BE2C (cell line): ENCODE data around the gene SF3B2.
A peak's percentile ranks its signal among the peaks of the same experiment; 100 is the strongest.

Experiments
- DNase-seq: peaks from one replicate; pipeline ENCODE4 v3.0.0-alpha.2; 2020
- H3K27me3 ChIP-seq: fragments of 250-450 bp; sonication (Bioruptor Pico); 2 replicates; pipeline ENCODE4 v1.5.1; 2020; ENCODE audit warnings: mild to moderate bottlenecking
- H3K36me3 ChIP-seq: fragments of 250-450 bp; sonication (Bioruptor Pico); 2 replicates; pipeline ENCODE4 v1.5.1; 2020; ENCODE audit warnings: mild to moderate bottlenecking
- H3K4me1 ChIP-seq: fragments of 250-450 bp; sonication (Bioruptor Pico); 2 replicates; pipeline ENCODE4 v1.5.1; 2020
- H3K4me3 ChIP-seq: 2 replicates; pipeline ENCODE4 v1.5.1; 2011; ENCODE audit warnings: low read depth, low read length
- H3K9me3 ChIP-seq: fragments of 250-450 bp; sonication (Bioruptor Pico); 2 replicates; pipeline ENCODE4 v1.5.1; 2020
- CTCF ChIP-seq: IDR thresholded peaks from 2 replicates; pipeline ENCODE4 v1.5.1; 2012; ENCODE audit warnings: mild to moderate bottlenecking, low read depth, low read length

SF3B2 gene

DNA sequence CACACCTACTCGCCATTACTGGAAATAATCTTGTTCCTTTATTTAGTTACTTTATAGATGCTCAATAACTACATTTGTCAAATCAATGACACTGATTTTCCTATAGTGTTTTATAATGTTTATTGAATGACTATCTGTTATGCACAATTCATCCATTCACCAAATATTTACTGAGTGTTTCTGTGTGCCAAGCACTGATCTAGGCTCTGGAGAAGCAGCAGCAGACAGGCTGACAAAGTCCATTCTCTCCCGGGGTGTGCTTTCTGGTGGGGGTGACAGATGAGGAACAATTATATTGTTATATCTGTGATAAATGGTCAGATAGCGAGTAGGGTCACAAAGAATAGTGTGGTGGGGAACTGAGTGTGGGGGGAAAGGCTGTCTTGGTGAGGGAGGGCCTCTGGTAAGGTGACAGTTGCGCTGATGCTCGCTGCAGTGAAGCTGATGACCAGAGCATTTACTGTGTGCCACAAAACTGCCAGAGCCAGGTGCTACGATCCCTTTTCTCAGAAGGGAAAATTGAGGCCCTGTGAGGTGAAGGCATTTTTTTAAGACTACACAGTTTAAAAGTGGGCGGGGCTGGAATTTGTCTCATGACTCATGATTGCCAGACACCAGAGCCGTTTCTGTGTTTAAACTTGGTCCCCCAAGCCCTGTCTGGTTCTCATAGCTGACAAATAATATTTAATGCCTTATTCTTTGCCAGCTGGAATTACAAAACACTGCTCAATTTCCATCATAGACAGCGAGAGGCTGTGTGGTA, 28.1 kb downstream of the SF3B2 start:
- H3K36me3 ChIP-seq: no peaks in the 10 kb centered on the region; the same call in 1 of the 2 replicates
- no peaks in the 10 kb centered on the region for H3K9me3 ChIP-seq
- no peak for TF ChIP-seq CTCF
- no peak overlapping the region for H3K4me3 ChIP-seq
- DNase-seq: peak; percentile 54
- H3K4me1 ChIP-seq: peaks cover 41% of the 10 kb centered on the region
- H3K27me3 ChIP-seq: no peaks in the 10 kb centered on the region

DNA sequence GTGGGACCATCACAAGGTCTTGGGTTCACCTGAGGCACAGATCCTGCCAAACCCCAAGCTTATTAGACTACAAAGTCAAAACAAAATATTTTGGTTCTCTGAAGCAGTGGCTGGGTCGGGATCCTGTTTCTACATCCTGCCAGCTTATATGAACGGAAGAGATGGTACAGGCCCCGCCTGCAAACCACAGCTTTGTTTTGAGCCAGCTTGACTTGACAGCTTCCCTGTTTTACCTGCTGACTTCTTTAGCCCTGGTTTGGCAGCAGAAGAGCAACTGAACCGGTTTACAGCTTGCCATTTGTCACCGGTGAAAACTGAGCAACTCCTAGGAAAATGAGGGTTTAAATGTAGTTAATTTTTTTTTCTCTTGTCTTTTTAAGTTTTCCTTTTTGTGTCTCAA, 29.3 kb downstream of the SF3B2 start:
- Histone ChIP-seq H3K4me1 (peaks cover 47% of the 10 kb centered on the region), H3K27me3 (no peaks in the 10 kb centered on the region), H3K4me3 (no peak overlapping the region), H3K36me3 (no peaks in the 10 kb centered on the region; the same call in 1 of the 2 replicates), H3K9me3 (no peaks in the 10 kb centered on the region)
- TF ChIP-seq CTCF: no peak
- DNase-seq: no peak

GRCh38 chr11:66082946-66083698, 31.0 kb downstream of the SF3B2 start:
- peak overlapping the region; percentile 5 for H3K4me3 ChIP-seq
- no peaks in the 10 kb centered on the region; the same call in 1 of the 2 replicates for H3K36me3 ChIP-seq
- TF ChIP-seq CTCF: no peak
- no peaks in the 10 kb centered on the region for H3K27me3 ChIP-seq
- DNase-seq: peak; percentile 80
- H3K9me3 ChIP-seq: no peaks in the 10 kb centered on the region
- peaks cover 47% of the 10 kb centered on the region for H3K4me1 ChIP-seq

- Histone ChIP-seq H3K9me3 (no peaks in the 10 kb centered on the region), H3K4me3 (peak overlapping the region; percentile 4; the same call in 1 of the 2 replicates), H3K36me3 (no peaks in the 10 kb centered on the region; the same call in 1 of the 2 replicates), H3K4me1 (peaks cover 47% of the 10 kb centered on the region), H3K27me3 (no peaks in the 10 kb centered on the region)
- no peak for DNase-seq
- no peak for TF ChIP-seq CTCF
Measured at GRCh38 chr11:66083767-66084166, 31.6 kb downstream of the SF3B2 start.

DNA sequence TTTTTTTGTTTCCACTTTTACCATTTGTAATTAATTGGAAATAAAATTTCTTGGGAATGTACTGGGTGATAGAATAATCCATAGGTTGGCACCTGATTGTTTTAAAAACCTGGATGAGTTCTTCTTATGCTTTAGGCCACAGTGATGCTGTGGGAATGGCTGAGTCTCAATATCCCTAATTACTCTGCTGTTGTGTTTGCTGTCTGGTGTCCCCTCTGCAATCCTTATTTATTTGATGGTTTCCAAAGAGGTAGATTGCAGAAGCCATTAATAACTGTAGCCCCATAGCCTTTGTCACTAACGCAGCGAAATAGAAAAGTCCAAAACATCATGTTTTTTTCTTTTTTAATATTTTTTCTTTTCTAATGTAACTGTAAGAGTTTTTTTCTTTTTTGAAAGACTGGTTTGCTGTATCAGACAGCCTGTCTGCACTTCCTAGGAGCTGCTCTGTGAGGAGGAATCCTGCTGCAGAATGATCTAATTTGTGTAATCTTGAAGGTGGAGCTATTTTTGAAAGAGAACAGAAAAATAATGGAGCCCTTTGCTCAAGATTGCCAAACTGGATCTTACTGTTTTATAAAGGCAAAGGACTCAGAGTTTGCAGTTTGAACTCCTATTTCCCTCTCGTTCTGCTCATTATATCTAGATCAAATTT, 32.8 kb downstream of the SF3B2 start:
- peaks cover 47% of the 10 kb centered on the region for H3K4me1 ChIP-seq
- H3K9me3 ChIP-seq: no peaks in the 10 kb centered on the region
- DNase-seq: no peak
- no peak for TF ChIP-seq CTCF
- H3K36me3 ChIP-seq: no peaks in the 10 kb centered on the region
- H3K27me3 ChIP-seq: no peaks in the 10 kb centered on the region
- H3K4me3 ChIP-seq: no peak overlapping the region
